ENCODE results near the gene REEP3.

REEP3 gene

DNA sequence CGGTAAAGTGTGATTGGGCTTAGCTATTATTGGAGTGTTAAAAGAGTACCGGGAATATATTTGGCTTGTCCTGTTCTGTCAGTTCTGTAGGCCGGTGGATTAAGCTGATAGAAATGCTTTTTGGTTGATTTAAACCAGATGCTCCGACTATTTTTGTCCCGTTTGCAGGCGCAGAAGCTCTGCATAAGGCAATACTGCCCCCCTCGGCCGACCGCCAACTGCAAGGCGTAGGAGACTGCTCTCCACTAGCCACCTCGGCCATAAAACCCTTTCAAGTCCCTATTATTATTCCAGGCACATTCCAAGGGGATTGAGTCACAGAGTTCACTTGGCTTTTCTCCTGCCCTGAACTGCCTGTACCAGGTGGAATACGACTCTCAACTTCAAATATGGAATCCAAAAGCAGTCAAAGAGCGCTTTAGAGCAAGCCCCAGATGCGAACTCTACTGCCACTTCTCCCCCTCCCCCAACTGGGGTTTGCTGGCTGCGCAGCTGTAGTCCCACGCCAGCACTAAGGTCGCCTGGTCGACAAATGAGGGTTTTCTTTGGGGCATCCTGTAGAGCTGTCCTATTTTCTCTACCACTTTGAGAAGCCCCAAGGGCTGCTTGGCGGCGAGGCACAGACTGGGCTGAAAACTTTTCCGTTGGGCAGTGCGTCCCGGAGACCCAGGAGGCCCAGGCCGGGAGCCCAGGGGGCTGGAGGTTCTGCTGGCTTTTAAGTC lies 108.3 kb downstream of the REEP3 start:
- Histone ChIP-seq H3K4me1 (ENCODE audit: insufficient read depth, low read length) (peaks cover 17% of the 10 kb centered on the region), H3K9me3 (ENCODE audit: control insufficient read depth, insufficient read depth, low read length) (no peaks in the 10 kb centered on the region), H3K9ac (ENCODE audit: low read depth, low read length) (peak overlapping the region; percentile 70), H3K36me3 (ENCODE audit: insufficient read depth, low read length) (no peaks in the 10 kb centered on the region)

- H3K9ac ChIP-seq (ENCODE audit: low read depth, low read length), result peak overlapping the region; percentile 70
- no peaks in the 10 kb centered on the region for H3K36me3 ChIP-seq (ENCODE audit: insufficient read depth, low read length)
- peaks cover 17% of the 10 kb centered on the region for H3K4me1 ChIP-seq (ENCODE audit: insufficient read depth, low read length)
- no peaks in the 10 kb centered on the region for H3K9me3 ChIP-seq (ENCODE audit: control insufficient read depth, insufficient read depth, low read length)
Measured at GRCh38 chr10:63630085-63630930, 109.1 kb downstream of the REEP3 start.

- H3K4me1 ChIP-seq (ENCODE audit: insufficient read depth, low read length), result peaks cover 17% of the 10 kb centered on the region
- H3K9me3 ChIP-seq (ENCODE audit: control insufficient read depth, insufficient read depth, low read length), result no peaks in the 10 kb centered on the region
- no peaks in the 10 kb centered on the region for H3K36me3 ChIP-seq (ENCODE audit: insufficient read depth, low read length)
- peak overlapping the region; percentile 70 for H3K9ac ChIP-seq (ENCODE audit: low read depth, low read length)
Measured at GRCh38 chr10:63630931-63631680, 109.9 kb downstream of the REEP3 start.

- Histone ChIP-seq H3K4me1 (ENCODE audit: insufficient read depth, low read length) (peaks cover 17% of the 10 kb centered on the region), H3K9ac (ENCODE audit: low read depth, low read length) (no peak overlapping the region), H3K9me3 (ENCODE audit: control insufficient read depth, insufficient read depth, low read length) (no peaks in the 10 kb centered on the region), H3K36me3 (ENCODE audit: insufficient read depth, low read length) (no peaks in the 10 kb centered on the region)
Measured at GRCh38 chr10:63631991-63632390, 110.8 kb downstream of the REEP3 start.

DNA sequence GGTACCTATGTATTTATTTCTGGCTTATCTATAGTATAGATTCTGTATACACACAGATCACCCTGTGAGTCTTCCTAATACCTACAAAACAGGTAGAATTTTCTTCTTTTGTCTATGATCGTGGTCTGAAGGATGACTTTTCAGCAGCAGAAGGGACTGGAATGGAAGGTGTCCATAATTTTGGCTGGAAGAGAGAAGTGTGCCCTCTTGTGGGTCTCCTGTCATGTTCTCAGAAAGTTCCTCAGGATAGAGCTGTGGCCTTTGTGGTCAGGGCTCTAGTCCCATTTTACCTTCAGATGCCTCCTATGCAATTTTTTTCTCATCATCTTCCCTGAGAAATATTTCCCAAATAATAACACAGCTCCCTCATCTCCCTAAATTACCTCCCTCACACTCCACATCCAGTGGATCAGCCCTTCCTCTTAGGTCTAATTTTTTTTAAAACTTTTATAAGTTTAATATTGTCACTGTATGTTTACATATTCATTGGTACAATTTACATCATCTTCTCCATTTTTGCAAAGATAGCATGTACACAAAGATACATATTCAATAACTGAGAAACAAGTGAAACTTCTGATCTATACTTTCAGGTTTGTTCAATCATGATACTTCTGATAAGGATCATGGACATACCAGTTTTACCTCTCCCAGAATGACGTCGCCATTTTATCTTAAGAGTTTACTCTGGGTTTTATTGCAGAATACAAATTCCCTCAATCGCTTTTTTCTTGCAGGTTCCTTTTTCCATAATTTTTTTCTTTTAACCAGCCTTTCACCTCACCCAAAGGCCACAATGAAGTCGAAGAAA lies 112.7 kb downstream of the REEP3 start:
- Histone ChIP-seq H3K9me3 (ENCODE audit: control insufficient read depth, insufficient read depth, low read length) (no peaks in the 10 kb centered on the region), H3K9ac (ENCODE audit: low read depth, low read length) (no peak overlapping the region), H3K4me1 (ENCODE audit: insufficient read depth, low read length) (peaks cover 5% of the 10 kb centered on the region; the same call in 1 of the 2 replicates), H3K36me3 (ENCODE audit: insufficient read depth, low read length) (no peaks in the 10 kb centered on the region)

DNA sequence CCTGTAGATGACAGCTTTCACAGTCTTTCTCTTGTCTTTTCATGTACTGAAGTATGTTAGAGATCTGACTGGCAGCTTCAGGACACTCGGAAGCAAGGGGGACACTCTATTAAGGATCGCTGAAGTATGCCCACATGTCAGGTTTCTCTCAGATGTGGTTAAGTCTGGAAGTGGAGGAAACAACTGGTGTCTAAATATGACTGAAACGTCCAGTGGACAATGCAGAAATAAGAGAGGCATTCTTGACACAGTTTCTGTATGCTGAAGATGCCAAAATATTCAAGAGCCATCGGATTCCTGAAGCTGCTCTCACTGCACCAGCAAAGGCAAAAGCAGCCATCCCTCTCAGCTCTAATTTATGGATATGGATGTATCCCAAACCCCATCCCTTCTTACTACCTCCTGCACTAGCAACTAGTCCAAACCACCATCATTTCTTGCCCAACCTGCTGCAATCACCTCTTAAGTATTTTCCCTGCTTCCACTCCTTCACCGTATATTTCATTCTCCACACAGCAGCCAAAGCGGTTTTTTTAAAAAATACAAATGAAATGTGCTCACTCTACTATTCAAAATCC lies 113.4 kb downstream of the REEP3 start:
- no peak overlapping the region for H3K9ac ChIP-seq (ENCODE audit: low read depth, low read length)
- H3K9me3 ChIP-seq (ENCODE audit: control insufficient read depth, insufficient read depth, low read length), result no peaks in the 10 kb centered on the region
- H3K36me3 ChIP-seq (ENCODE audit: insufficient read depth, low read length), result no peaks in the 10 kb centered on the region
- peaks cover 5% of the 10 kb centered on the region; the same call in 1 of the 2 replicates for H3K4me1 ChIP-seq (ENCODE audit: insufficient read depth, low read length)

DNA sequence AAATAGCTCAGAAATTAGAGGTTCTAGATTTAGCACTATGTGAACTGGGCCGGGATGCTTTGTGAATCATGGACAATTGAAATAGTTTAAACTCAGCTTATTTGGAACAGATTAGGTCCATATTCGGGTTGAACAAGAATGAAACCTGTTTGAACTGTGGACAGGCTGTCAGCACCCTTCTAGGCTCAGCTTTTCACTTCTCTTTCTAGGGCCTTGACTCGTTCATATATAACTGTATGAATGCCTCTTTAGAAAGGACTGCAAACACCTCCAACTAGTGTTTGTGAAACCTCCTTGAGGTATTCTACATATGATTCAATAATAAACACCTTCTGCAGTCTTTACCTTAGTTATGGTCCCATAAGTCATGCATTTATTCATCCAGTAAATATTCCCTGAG lies 115.6 kb downstream of the REEP3 start:
- H3K9ac ChIP-seq (ENCODE audit: low read depth, low read length), result no peak overlapping the region
- no peaks in the 10 kb centered on the region for H3K9me3 ChIP-seq (ENCODE audit: control insufficient read depth, insufficient read depth, low read length)
- peaks cover 5% of the 10 kb centered on the region; the same call in 1 of the 2 replicates for H3K4me1 ChIP-seq (ENCODE audit: insufficient read depth, low read length)
- H3K36me3 ChIP-seq (ENCODE audit: insufficient read depth, low read length), result no peaks in the 10 kb centered on the region

DNA sequence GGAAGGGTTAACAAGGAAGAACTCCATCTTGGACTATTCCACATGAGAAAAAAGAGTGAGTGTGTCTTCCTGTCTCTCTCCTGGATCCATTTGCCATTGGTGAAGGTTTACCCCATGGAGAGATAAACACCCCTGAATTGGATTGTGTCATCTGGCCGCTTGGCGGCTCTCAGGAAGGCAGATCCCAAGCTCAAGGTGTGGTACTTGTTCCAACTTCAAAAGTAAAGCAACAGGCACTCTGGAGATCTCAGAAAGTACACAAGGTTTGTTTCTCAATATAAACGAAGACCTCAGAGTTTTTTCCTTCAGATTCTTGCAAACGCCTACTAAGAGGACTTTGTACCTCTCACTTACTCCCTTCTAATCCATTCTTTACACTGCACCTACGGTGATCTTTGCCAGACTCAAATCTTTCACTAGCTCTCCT lies 116.7 kb downstream of the REEP3 start:
- H3K36me3 ChIP-seq (ENCODE audit: insufficient read depth, low read length), result no peaks in the 10 kb centered on the region
- H3K4me1 ChIP-seq (ENCODE audit: insufficient read depth, low read length), result peaks cover 5% of the 10 kb centered on the region; the same call in 1 of the 2 replicates
- no peaks in the 10 kb centered on the region for H3K9me3 ChIP-seq (ENCODE audit: control insufficient read depth, insufficient read depth, low read length)
- H3K9ac ChIP-seq (ENCODE audit: low read depth, low read length), result no peak overlapping the region

GRCh38 chr10:63641366-63641765 lies 120.2 kb downstream of the REEP3 start:
- peaks cover 18% of the 10 kb centered on the region for H3K4me1 ChIP-seq (ENCODE audit: insufficient read depth, low read length)
- no peaks in the 10 kb centered on the region for H3K9me3 ChIP-seq (ENCODE audit: control insufficient read depth, insufficient read depth, low read length)
- no peak overlapping the region for H3K9ac ChIP-seq (ENCODE audit: low read depth, low read length)
- no peaks in the 10 kb centered on the region for H3K36me3 ChIP-seq (ENCODE audit: insufficient read depth, low read length)

DNA sequence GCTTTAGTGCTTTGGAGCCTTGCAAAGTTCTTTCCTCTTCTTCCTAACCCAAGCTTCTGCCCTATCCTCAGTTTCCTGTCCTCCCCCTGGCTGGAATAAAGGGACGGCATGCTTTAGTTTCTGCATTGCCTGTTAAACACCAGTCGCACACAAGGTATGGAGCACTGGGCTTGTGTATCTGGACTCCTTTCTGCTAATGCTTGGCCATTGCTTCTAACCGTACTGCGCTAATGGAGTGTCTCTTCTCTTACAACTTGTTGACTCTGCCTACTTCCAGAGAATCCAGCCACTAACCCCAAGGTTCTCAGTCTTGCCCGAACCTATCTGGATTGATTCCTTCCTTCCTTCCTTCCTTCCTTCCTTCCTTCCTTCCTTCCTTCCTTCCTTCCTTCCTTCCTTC lies 120.6 kb downstream of the REEP3 start:
- H3K9me3 ChIP-seq (ENCODE audit: control insufficient read depth, insufficient read depth, low read length), result no peaks in the 10 kb centered on the region
- H3K9ac ChIP-seq (ENCODE audit: low read depth, low read length), result no peak overlapping the region
- H3K36me3 ChIP-seq (ENCODE audit: insufficient read depth, low read length), result no peaks in the 10 kb centered on the region
- peaks cover 18% of the 10 kb centered on the region for H3K4me1 ChIP-seq (ENCODE audit: insufficient read depth, low read length)

DNA sequence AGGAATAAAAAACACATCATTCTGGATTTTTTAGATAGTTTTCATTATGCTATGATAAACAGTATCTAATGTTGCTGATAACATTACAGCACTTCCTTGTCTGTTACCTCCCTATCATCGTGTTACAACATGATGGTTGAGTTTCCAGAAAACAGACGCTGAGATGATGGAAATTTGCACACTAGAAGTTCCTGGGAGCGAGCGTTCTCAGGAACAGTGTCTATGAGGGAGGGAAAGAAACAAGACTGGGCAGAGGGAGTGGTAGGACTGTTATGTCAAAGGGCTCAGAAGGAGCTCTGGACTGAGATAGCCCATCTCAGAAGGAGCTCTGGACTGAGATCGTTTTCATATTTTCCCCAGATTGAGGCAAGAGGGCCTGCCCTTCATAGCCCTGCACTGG lies 121.6 kb downstream of the REEP3 start:
- Histone ChIP-seq H3K36me3 (ENCODE audit: insufficient read depth, low read length) (no peaks in the 10 kb centered on the region), H3K4me1 (ENCODE audit: insufficient read depth, low read length) (peaks cover 15% of the 10 kb centered on the region)

GRCh38 chr10:63644418-63645142 lies 123.4 kb downstream of the REEP3 start:
- Histone ChIP-seq H3K9ac (ENCODE audit: low read depth, low read length) (no peak overlapping the region), H3K36me3 (ENCODE audit: insufficient read depth, low read length) (no peaks in the 10 kb centered on the region), H3K9me3 (ENCODE audit: control insufficient read depth, insufficient read depth, low read length) (no peaks in the 10 kb centered on the region), H3K4me1 (ENCODE audit: insufficient read depth, low read length) (peaks cover 13% of the 10 kb centered on the region)

More for the DNA sequence above, 121.6 kb downstream of the REEP3 start:
- H3K9ac ChIP-seq (ENCODE audit: low read depth, low read length), result no peak overlapping the region
- H3K9me3 ChIP-seq (ENCODE audit: control insufficient read depth, insufficient read depth, low read length), result no peaks in the 10 kb centered on the region

DNA sequence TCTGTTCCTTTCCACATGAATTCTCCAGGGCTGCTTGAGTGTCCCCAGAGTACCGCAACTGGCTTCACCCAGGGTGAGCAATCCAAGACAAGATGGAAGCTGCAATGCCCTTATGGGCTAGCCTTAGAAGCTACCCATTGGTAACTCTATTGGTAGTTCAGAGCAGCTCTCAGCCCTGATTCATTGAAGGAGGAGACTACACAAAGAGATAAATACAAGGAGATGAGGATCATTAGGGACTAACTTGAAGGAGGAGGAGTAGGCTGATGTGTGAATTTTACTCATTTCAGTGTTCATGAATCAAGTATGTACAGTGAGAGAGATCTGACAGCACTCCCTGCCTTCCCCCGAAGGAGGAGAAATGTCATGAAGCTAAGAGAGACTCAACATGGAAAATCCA lies 124.0 kb downstream of the REEP3 start:
- H3K4me1 ChIP-seq (ENCODE audit: insufficient read depth, low read length), result peaks cover 13% of the 10 kb centered on the region
- no peak overlapping the region for H3K9ac ChIP-seq (ENCODE audit: low read depth, low read length)
- no peaks in the 10 kb centered on the region for H3K36me3 ChIP-seq (ENCODE audit: insufficient read depth, low read length)
- no peaks in the 10 kb centered on the region for H3K9me3 ChIP-seq (ENCODE audit: control insufficient read depth, insufficient read depth, low read length)
